IMR-90 (cell line): ENCODE measurements around the gene SYCN. TPM values are rescaled to one million over a fixed set of nuclear protein-coding genes. Genes with fewer than 3 reads are reported as not detected.

Experiments used
- ATAC-seq: fragments of 200-7000 bp; cut with Tn5 transposase; 2 replicates; pipeline ENCODE4 v1.9.1; 2020; ENCODE audit warnings: low read depth, mild to moderate bottlenecking, moderate library complexity
- BruUV-seq: library from RNA; stranded (reverse); fragments of 400-500 nt; replicated peaks from 2 replicates; lab custom pipeline; 2021; lab: Mats Ljungman, UMichigan
- CTCF ChIA-PET: fragments of 300-600 bp; formaldehyde crosslinking; extraction: SDS; loops from one replicate; lab custom pipeline; 2021; ENCODE audit warnings: antibody characterized with exemption; lab: Yijun Ruan, JAX
- POLR2A ChIA-PET: fragments of 300-600 bp; sonication (Branson Sonifier 250); formaldehyde crosslinking; loops from one replicate; lab custom pipeline; 2022; ENCODE audit warnings: antibody characterized with exemption; ENCODE audit not compliant: unreplicated experiment; lab: Charles Lee
- DNase-seq: peaks from one replicate; pipeline ENCODE4 v3.0.0; 2013
- H2AFZ ChIP-seq: replicated peaks from 2 replicates; pipeline ENCODE3; 2013; ENCODE audit warnings: low read length, mild to moderate bottlenecking; ENCODE audit not compliant: poor library complexity
- H2AK5ac ChIP-seq: 2 replicates; pipeline ENCODE4 v1.6.1; 2013; ENCODE audit warnings: low read depth, low read length, inconsistent platforms
- H2AK9ac ChIP-seq: replicated peaks from 2 replicates; pipeline ENCODE3; 2013; ENCODE audit warnings: mild to moderate bottlenecking, low read depth, low read length, moderate library complexity; ENCODE audit not compliant: poor library complexity
- H2BK120ac ChIP-seq: 2 replicates; pipeline ENCODE4 v1.6.1; 2013; ENCODE audit warnings: low read depth, low read length, inconsistent platforms
- H2BK15ac ChIP-seq: 3 replicates; pipeline ENCODE4 v1.6.1; 2013; ENCODE audit warnings: low read depth, low read length, inconsistent platforms
- H2BK20ac ChIP-seq: 2 replicates; pipeline ENCODE4 v1.6.1; 2013; ENCODE audit warnings: low read depth, mild to moderate bottlenecking, inconsistent platforms, low read length, moderate library complexity
- H2BK5ac ChIP-seq: 2 replicates; pipeline ENCODE4 v1.6.1; 2013; ENCODE audit warnings: mild to moderate bottlenecking, low read depth, low read length, inconsistent platforms; ENCODE audit not compliant: poor library complexity, severe bottlenecking
- H3K14ac ChIP-seq: replicated peaks from 2 replicates; pipeline ENCODE4 v1.6.1; 2013; ENCODE audit warnings: low read depth, low read length, inconsistent platforms
- H3K18ac ChIP-seq: 2 replicates; pipeline ENCODE4 v1.6.1; 2013; ENCODE audit warnings: low read depth, low read length, control low read depth
- H3K23ac ChIP-seq: 2 replicates; pipeline ENCODE4 v1.6.1; 2013; ENCODE audit warnings: low read depth, low read length, inconsistent platforms
- H3K27ac ChIP-seq: 2 replicates; pipeline ENCODE4 v1.5.1; 2013; ENCODE audit warnings: mild to moderate bottlenecking, control low read depth, low read length; ENCODE audit not compliant: insufficient read depth
- H3K27me3 ChIP-seq: 2 replicates; pipeline ENCODE4 v1.6.1; 2013; ENCODE audit warnings: low read length; ENCODE audit not compliant: control insufficient read depth, insufficient read depth
- H3K36me3 ChIP-seq: 2 replicates; pipeline ENCODE4 v1.6.1; 2013; ENCODE audit warnings: low read length, mixed read lengths; ENCODE audit not compliant: control insufficient read depth, insufficient read depth
- H3K4ac ChIP-seq: 2 replicates; pipeline ENCODE4 v1.6.1; 2013; ENCODE audit warnings: low read depth, low read length, inconsistent platforms
- H3K4me1 ChIP-seq: 2 replicates; pipeline ENCODE4 v1.6.1; 2013; ENCODE audit warnings: low read length, mixed read lengths; ENCODE audit not compliant: control insufficient read depth, insufficient read depth
- H3K4me2 ChIP-seq: 2 replicates; pipeline ENCODE4 v1.6.1; 2013; ENCODE audit warnings: low read depth, mild to moderate bottlenecking, control low read depth, low read length, moderate library complexity
- H3K4me3 ChIP-seq: 2 replicates; pipeline ENCODE4 v1.5.1; 2013; ENCODE audit warnings: low read depth, mild to moderate bottlenecking, control low read depth, low read length, moderate library complexity; ENCODE audit not compliant: insufficient read depth
- H3K56ac ChIP-seq: 2 replicates; pipeline ENCODE4 v1.6.1; 2013; ENCODE audit warnings: low read length, inconsistent platforms; ENCODE audit not compliant: insufficient read depth; ENCODE audit errors: extremely low read depth
- H3K79me1 ChIP-seq, 2 experiments: 2 replicates each; pipeline ENCODE4 v1.6.1; 2013; ENCODE audit warnings: low read length in 2 of 2, inconsistent platforms in 1 of 2, low read depth in 1 of 2
- H3K9ac ChIP-seq: 2 replicates; pipeline ENCODE4 v1.6.1; 2013; ENCODE audit warnings: low read depth, low read length, control low read depth
- H3K9me1 ChIP-seq: 2 replicates; pipeline ENCODE4 v1.6.1; 2013; ENCODE audit warnings: low read length, inconsistent platforms; ENCODE audit not compliant: insufficient read depth
- H3K9me3 ChIP-seq: 2 replicates; pipeline ENCODE4 v1.6.1; 2013; ENCODE audit warnings: low read length; ENCODE audit not compliant: control insufficient read depth, insufficient read depth
- H4K20me1 ChIP-seq: 2 replicates; pipeline ENCODE4 v1.6.1; 2013; ENCODE audit warnings: low read length, inconsistent platforms; ENCODE audit not compliant: insufficient read depth
- H4K5ac ChIP-seq: 2 replicates; pipeline ENCODE4 v1.6.1; 2013; ENCODE audit warnings: mild to moderate bottlenecking, low read depth, low read length, control low read depth
- H4K8ac ChIP-seq, 2 experiments: 2 replicates each; pipeline ENCODE4 v1.6.1; 2013; ENCODE audit warnings: low read depth in 2 of 2, low read length in 2 of 2, control low read depth in 1 of 2, inconsistent platforms in 1 of 2
- H4K91ac ChIP-seq: 2 replicates; pipeline ENCODE4 v1.6.1; 2013; ENCODE audit warnings: low read depth, low read length, inconsistent platforms; ENCODE audit not compliant: insufficient read depth
- CEBPB ChIP-seq: IDR thresholded peaks from 2 replicates; pipeline ENCODE4 v1.6.1; 2012; ENCODE audit warnings: low read depth, low read length, improper control_type of control experiment
- CHD1 ChIP-seq: IDR thresholded peaks from 2 replicates; pipeline ENCODE4 v1.6.1; 2012; ENCODE audit warnings: low read depth, low read length, improper control_type of control experiment
- CTCF ChIP-seq: conservative IDR thresholded peaks from 2 replicates; pipeline ENCODE4 v1.5.1; 2012; ENCODE audit warnings: mild to moderate bottlenecking, low read depth, low read length, improper control_type of control experiment
- ELK1 ChIP-seq: fragments of 150-350 bp; IDR thresholded peaks from 2 replicates; pipeline ENCODE4 v1.6.1; 2016; ENCODE audit warnings: low read depth, mild to moderate bottlenecking, low read length, moderate library complexity, borderline replicate concordance
- FOS ChIP-seq: fragments of 150-350 bp; IDR thresholded peaks from 2 replicates; pipeline ENCODE4 v1.6.1; 2016; ENCODE audit warnings: low read depth, low read length
- MAFK ChIP-seq: IDR thresholded peaks from 2 replicates; pipeline ENCODE4 v1.6.1; 2012; ENCODE audit warnings: low read depth, low read length, improper control_type of control experiment
- MAZ ChIP-seq: IDR thresholded peaks from 2 replicates; pipeline ENCODE4 v1.6.1; 2012; ENCODE audit warnings: low read depth, mild to moderate bottlenecking, low read length, improper control_type of control experiment, moderate library complexity, borderline replicate concordance
- MXI1 ChIP-seq: IDR thresholded peaks from 2 replicates; pipeline ENCODE4 v1.6.1; 2012; ENCODE audit warnings: low read depth, mild to moderate bottlenecking, low read length, moderate library complexity, borderline replicate concordance
- NFE2L2 ChIP-seq: fragments of 150-350 bp; IDR thresholded peaks from 2 replicates; pipeline ENCODE4 v1.6.1; 2016; ENCODE audit warnings: low read depth, mild to moderate bottlenecking, low read length
- RAD21 ChIP-seq: IDR thresholded peaks from 2 replicates; pipeline ENCODE4 v1.6.1; 2012; ENCODE audit warnings: low read length, improper control_type of control experiment
- RCOR1 ChIP-seq: IDR thresholded peaks from 2 replicates; pipeline ENCODE4 v1.6.1; 2012; ENCODE audit warnings: mild to moderate bottlenecking, low read length, improper control_type of control experiment; ENCODE audit not compliant: insufficient replicate concordance
- RFX5 ChIP-seq: IDR thresholded peaks from 2 replicates; pipeline ENCODE4 v1.8.0; 2012; ENCODE audit warnings: low read depth, mild to moderate bottlenecking, low read length, moderate library complexity
- SMC3 ChIP-seq: fragments of 150-350 bp; IDR thresholded peaks from 2 replicates; pipeline ENCODE4 v1.6.1; 2016; ENCODE audit warnings: low read depth, mild to moderate bottlenecking, antibody characterized with exemption, low read length, moderate library complexity
- USF2 ChIP-seq: fragments of 150-350 bp; IDR thresholded peaks from 2 replicates; pipeline ENCODE4 v1.6.1; 2017; ENCODE audit warnings: mild to moderate bottlenecking, antibody characterized with exemption, low read length, low read depth
- WGBS, 2 experiments: methylation state at CpG; one replicate each; pipeline versions ENCODE4 v1.1.5 to v1.1.7; 2013; ENCODE audit warnings: missing lambda C conversion rate in 2 of 2; ENCODE audit not compliant: insufficient read length in 1 of 2; ENCODE audit errors: extremely low coverage in 2 of 2; 5-methylcytosine and 5-hydroxymethylcytosine counted together
- dilution Hi-C: fragments of 300-500 bp; cut with HindIII; formaldehyde crosslinking; loops from one replicate; pipeline ENCODE4 v1.14.3; 2018; ENCODE audit warnings: low sequenced_read_pairs; ENCODE audit not compliant: unreplicated experiment
- in situ Hi-C: fragments of 300-500 bp; cut with MboI; formaldehyde crosslinking; loops from 3 replicates; pipeline ENCODE4 v1.14.3; 2019; ENCODE audit warnings: low sequenced_read_pairs, inconsistent platforms, mixed read lengths
- intact Hi-C: fragments of 100-400 bp; cut with micrococcal nuclease; formaldehyde crosslinking; loops from 2 replicates; pipeline ENCODE4 v1.10.0; 2022
- polyA plus RNA-seq, 3 experiments: library from polyadenylated mRNA; depleted of rRNA; stranded (reverse); fragments of >200 nt; gene quantifications; 2 replicates each; pipeline ENCODE4 v1.2.3, GENCODE V29; 2012; ENCODE audit warnings: low replicate concordance in 1 of 3
- total RNA-seq: library from RNA; depleted of rRNA; stranded (reverse); fragments of >200 nt; gene quantifications from 2 replicates; pipeline ENCODE4 v1.2.3, GENCODE V29; 2012

The SYCN gene
- total and polyA plus RNA-seq, 2 of the 4 experiments (the other 2 are of a cell fraction): not detected

- Histone ChIP-seq H3K56ac (no peak overlapping the region), H4K20me1 (peaks cover 45% of the 10 kb centered on the region), H3K4me1 (peaks cover 22% of the 10 kb centered on the region), H4K5ac (no peak overlapping the region), H2AK9ac (no peak overlapping the region), H2AK5ac (no peak overlapping the region), H2BK15ac (no peak overlapping the region), H3K18ac (no peak overlapping the region), H3K27me3 (no peaks in the 10 kb centered on the region), H3K4me3 (no peak overlapping the region), H2BK20ac (no peak overlapping the region), H3K4me2 (no peak overlapping the region), H3K9ac (no peak overlapping the region), H3K79me1 (peaks cover 45 to 77% of the 10 kb centered on the region in 2 experiments), H3K27ac (no peak overlapping the region), H3K9me3 (no peaks in the 10 kb centered on the region), H3K14ac (no peak overlapping the region), H3K36me3 (no peaks in the 10 kb centered on the region), H3K23ac (no peak overlapping the region), H3K9me1 (peaks cover 29% of the 10 kb centered on the region), H2BK120ac (no peak overlapping the region), H4K8ac (no peak overlapping the region), H2AFZ (no peak overlapping the region), H4K91ac (no peak overlapping the region), H3K4ac (no peak overlapping the region), H2BK5ac (no peak overlapping the region)
- WGBS, 2 experiments: 91% methylated on average over 12 of the region's 13 CpGs; no CpG with 5 or more reads in 1 of the 2 experiments
- ChIA-PET POLR2A (no interaction called here), CTCF (interaction anchor here (1.1 kb wide), 1 partner anchor 32 kb away, joined by 3 read pairs; no protein-coding TSS in a partner anchor)
- ATAC-seq (no peak), DNase-seq (no peak)
- BruUV-seq: no TSS peak
- dilution Hi-C loops: no loop called here
- TF ChIP-seq MXI1 (no peak), CEBPB (no peak), USF2 (no peak), FOS (no peak), SMC3 (no peak), NFE2L2 (no peak), CHD1 (no peak), RAD21 (no peak), MAZ (no peak), MAFK (no peak), RCOR1 (no peak), RFX5 (no peak), CTCF (no peak), ELK1 (no peak)
- intact Hi-C loops: no loop called here
- in situ Hi-C loops: no loop called here
Measured at GRCh38 chr19:39154100-39154628, 49.9 kb downstream of the SYCN start.
